Measurements from ENCODE around the gene ASIC4. TPM values are rescaled to one million over a fixed set of nuclear protein-coding genes. Genes with fewer than 3 reads are reported as not detected.

ASIC4 gene
- total and polyA plus RNA-seq, 2 of the 13 experiments (the other 11 are each of a cell fraction or from before 2014, with no cell fraction given): 0.03 TPM; not detected in 1

- no peak; the same call in 1 of the 2 replicates for TF ChIP-seq CCDC6 (CRISPR knock-in tag; IDR thresholded peaks at IDR 0.05)
- 0 out of 2 replicates have a peak, but pooled peaks have one; percentile 80 for TF ChIP-seq ZNF205 (CRISPR knock-in tag; IDR thresholded peaks at IDR 0.05)
- TF ChIP-seq NFE2L1 (CRISPR knock-in tag; IDR thresholded peaks at IDR 0.05; ENCODE audit: borderline replicate concordance): no peak
- no peak for TF ChIP-seq SRSF1 (optimal IDR thresholded peaks at IDR 0.05; ENCODE audit: low read depth, low read length)
- peak; percentile 75; the same call in 1 of the 2 replicates for TF ChIP-seq ZMAT3 (CRISPR knock-in tag; conservative IDR thresholded peaks at IDR 0.05)
- TF ChIP-seq ZNF598 (CRISPR knock-in tag; IDR thresholded peaks at IDR 0.05; ENCODE audit: borderline replicate concordance): peak; percentile 66; the same call in 1 of the 2 replicates
- no peak for TF ChIP-seq TMF1 (CRISPR knock-in tag; IDR thresholded peaks at IDR 0.05; ENCODE audit: low read depth)
- no peak for TF ChIP-seq ATAD3A (CRISPR knock-in tag; IDR thresholded peaks at IDR 0.05)
- no peak for TF ChIP-seq FOXJ3 (CRISPR knock-in tag; IDR thresholded peaks at IDR 0.05; ENCODE audit: borderline replicate concordance)
- no peak for TF ChIP-seq SETDB1 (CRISPR knock-in tag; IDR thresholded peaks at IDR 0.05; ENCODE audit: borderline replicate concordance)
- no peak; the same call in 1 of the 2 replicates for TF ChIP-seq ZNF724P (CRISPR knock-in tag; IDR thresholded peaks at IDR 0.05; ENCODE audit: borderline replicate concordance)
- TF ChIP-seq ATRX (CRISPR knock-in tag; IDR thresholded peaks at IDR 0.05; ENCODE audit: borderline replicate concordance): no peak
- TF ChIP-seq ZFP91 (CRISPR knock-in tag; IDR thresholded peaks at IDR 0.05; ENCODE audit: borderline replicate concordance): peak; percentile 94
- TF ChIP-seq IRF1 (CRISPR knock-in tag; IDR thresholded peaks at IDR 0.05; ENCODE audit: low read depth): 0 out of 2 replicates have a peak, but pooled peaks have one; percentile 39
- TF ChIP-seq PRMT3 (CRISPR knock-in tag; IDR thresholded peaks at IDR 0.05; ENCODE audit: borderline replicate concordance, low read depth): no peak
- TF ChIP-seq CENPX (CRISPR knock-in tag; IDR thresholded peaks at IDR 0.05): no peak
- peak; percentile 40; the same call in 1 of the 2 replicates for TF ChIP-seq KDM5A (IDR thresholded peaks at IDR 0.05; ENCODE audit: borderline replicate concordance, low read length)
- TF ChIP-seq BCL3 (CRISPR knock-in tag; IDR thresholded peaks at IDR 0.05): peak; percentile 54; the same call in 1 of the 2 replicates
- no peak for TF ChIP-seq REST (IDR thresholded peaks at IDR 0.05; ENCODE audit: borderline replicate concordance in 1 of 2, low read depth in 1 of 2, low read length in 2 of 2)
- peak; percentile 29; the same call in 1 of the 2 replicates for TF ChIP-seq ZNF446 (CRISPR knock-in tag; IDR thresholded peaks at IDR 0.05)
- TF ChIP-seq TBP (CRISPR knock-in tag; IDR thresholded peaks at IDR 0.05): no peak
Measured at GRCh38 chr2:219541611-219542180, 27.4 kb downstream of the ASIC4 start (continued).

All from HepG2 (cell line).